HS-5 (cell line): Measurements from ENCODE around the gene MSL3B.

Experiments
- DNase-seq: peaks from one replicate; pipeline ENCODE4 v3.0.0-alpha.2; 2012; ENCODE audit warnings: low read depth

MSL3B gene

GRCh38 chr2:233817361-233817911 lies 50.8 kb downstream of the MSL3B start:
- DNase-seq, result no peak

GRCh38 chr2:233816771-233817170 lies 51.4 kb downstream of the MSL3B start:
- DNase-seq, result no peak

GRCh38 chr2:233816334-233816733 lies 51.9 kb downstream of the MSL3B start:
- no peak for DNase-seq

- no peak for DNase-seq
These were observed 52.3 kb downstream of the MSL3B start for GRCh38 chr2:233815861-233816260.
